Skeletal muscle tissue (tissue), 4 donors: Measurements from ENCODE around the gene CUL9. TPM values are rescaled to one million over a fixed set of nuclear protein-coding genes. Genes with fewer than 3 reads are reported as not detected.

Experiments
- H3K27ac ChIP-seq: one replicate; pipeline ENCODE4 v1.7.0; 2013; ENCODE audit warnings: mild to moderate bottlenecking, low read depth, low read length, inconsistent platforms
- H3K27me3 ChIP-seq, 3 donors: one replicate each; pipeline ENCODE4 v1.7.0; 2013; ENCODE audit warnings: low read length in 3 of 3; ENCODE audit not compliant: control insufficient read depth in 3 of 3, insufficient read depth in 3 of 3
- H3K36me3 ChIP-seq, 3 donors: one replicate each; pipeline ENCODE4 v1.7.0; 2013; ENCODE audit warnings: low read length in 3 of 3; ENCODE audit not compliant: control insufficient read depth in 3 of 3, insufficient read depth in 3 of 3
- H3K4me1 ChIP-seq, 3 donors: one replicate each; pipeline ENCODE4 v1.7.0; 2013; ENCODE audit warnings: low read length in 3 of 3, mild to moderate bottlenecking in 3 of 3; ENCODE audit not compliant: control insufficient read depth in 3 of 3, insufficient read depth in 3 of 3
- H3K4me3 ChIP-seq, 3 donors: one replicate each; pipeline ENCODE4 v1.7.0; 2013; ENCODE audit warnings: low read length in 3 of 3
- H3K9ac ChIP-seq, 3 donors: one replicate each; pipeline ENCODE4 v1.7.0; 2013; ENCODE audit warnings: low read length in 3 of 3, mild to moderate bottlenecking in 3 of 3, moderate library complexity in 2 of 3, low read depth in 1 of 3
- H3K9me3 ChIP-seq, 3 donors: one replicate each; pipeline ENCODE4 v1.7.0; 2013; ENCODE audit warnings: low read length in 3 of 3; ENCODE audit not compliant: control insufficient read depth in 3 of 3
- total RNA-seq: library from RNA; depleted of rRNA; stranded (reverse); fragments of >200 nt; gene quantifications from one replicate; pipeline ENCODE4 v1.2.3, GENCODE V29; 2014
- donor health status: Osteomylitis.

The CUL9 gene
- total RNA-seq, 1 donor from 2014 or later, result 11.0 TPM

- Histone ChIP-seq H3K9ac (peak overlapping the region in 1 of 3 donors; percentile 28), H3K36me3 (peaks cover 43 to 46% (median 45%) of the 10 kb centered on the region in 3 donors), H3K27ac (no peak overlapping the region), H3K9me3 (no peaks in the 10 kb centered on the region), H3K27me3 (no peaks in the 10 kb centered on the region), H3K4me1 (peaks cover 21 to 31% (median 27%) of the 10 kb centered on the region in 3 donors), H3K4me3 (no peak overlapping the region)
These were observed 1.0 kb upstream of the CUL9 start for GRCh38 chr6:43180985-43181384.

GRCh38 chr6:43181621-43181941, 415 bp upstream of the CUL9 start:
- Histone ChIP-seq H3K4me1 (peaks cover 16 to 26% (median 22%) of the 10 kb centered on the region in 3 donors), H3K27ac (peak overlapping the region; percentile 57), H3K36me3 (peaks cover 42 to 46% (median 44%) of the 10 kb centered on the region in 3 donors), H3K9me3 (no peaks in the 10 kb centered on the region), H3K27me3 (no peaks in the 10 kb centered on the region), H3K9ac (peak overlapping the region; percentile 85 to 87 (median 86)), H3K4me3 (peak overlapping the region; percentile 77 to 95 (median 93))

GRCh38 chr6:43183441-43183840, 1.4 kb downstream of the CUL9 start:
- Histone ChIP-seq H3K27ac (no peak overlapping the region), H3K27me3 (no peaks in the 10 kb centered on the region), H3K9ac (peak overlapping the region in 2 of 3 donors; percentile 42 to 87), H3K9me3 (no peaks in the 10 kb centered on the region), H3K4me1 (peaks cover 16 to 26% (median 22%) of the 10 kb centered on the region in 3 donors), H3K4me3 (peak overlapping the region in 2 of 3 donors; percentile 93 to 95), H3K36me3 (peaks cover 48 to 54% (median 49%) of the 10 kb centered on the region in 3 donors)

GRCh38 chr6:43184268-43184985, 2.4 kb downstream of the CUL9 start:
- Histone ChIP-seq H3K27me3 (no peaks in the 10 kb centered on the region), H3K4me1 (peaks cover 16 to 26% (median 22%) of the 10 kb centered on the region in 3 donors), H3K36me3 (peaks cover 41 to 47% (median 43%) of the 10 kb centered on the region in 3 donors), H3K27ac (no peak overlapping the region), H3K9ac (no peak overlapping the region), H3K4me3 (no peak overlapping the region), H3K9me3 (no peaks in the 10 kb centered on the region)

GRCh38 chr6:43185391-43185985, 3.5 kb downstream of the CUL9 start:
- Histone ChIP-seq H3K9ac (peak overlapping the region in 2 of 3 donors; percentile 10 to 11), H3K27me3 (no peaks in the 10 kb centered on the region), H3K4me3 (no peak overlapping the region), H3K4me1 (peaks cover 16 to 26% (median 22%) of the 10 kb centered on the region in 3 donors), H3K36me3 (peaks cover 36 to 44% (median 41%) of the 10 kb centered on the region in 3 donors), H3K27ac (no peak overlapping the region), H3K9me3 (no peaks in the 10 kb centered on the region)

GRCh38 chr6:43186019-43186418, 4.0 kb downstream of the CUL9 start:
- Histone ChIP-seq H3K4me3 (no peak overlapping the region), H3K36me3 (peaks cover 34 to 43% (median 41%) of the 10 kb centered on the region in 3 donors), H3K27ac (no peak overlapping the region), H3K9me3 (no peaks in the 10 kb centered on the region), H3K9ac (peak overlapping the region in 1 of 3 donors; percentile 10), H3K4me1 (peaks cover 16 to 26% (median 22%) of the 10 kb centered on the region in 3 donors), H3K27me3 (no peaks in the 10 kb centered on the region)

- Histone ChIP-seq H3K27me3 (no peaks in the 10 kb centered on the region), H3K36me3 (peaks cover 34 to 44% (median 41%) of the 10 kb centered on the region in 3 donors), H3K4me1 (peaks cover 14 to 22% (median 19%) of the 10 kb centered on the region in 3 donors), H3K27ac (no peak overlapping the region), H3K4me3 (no peak overlapping the region), H3K9me3 (no peaks in the 10 kb centered on the region), H3K9ac (no peak overlapping the region)
These were observed 4.7 kb downstream of the CUL9 start for GRCh38 chr6:43186706-43187105.

GRCh38 chr6:43187821-43188220, 5.8 kb downstream of the CUL9 start:
- Histone ChIP-seq H3K27me3 (no peaks in the 10 kb centered on the region), H3K36me3 (peaks cover 35 to 49% (median 43%) of the 10 kb centered on the region in 3 donors), H3K4me3 (no peak overlapping the region), H3K27ac (no peak overlapping the region), H3K9ac (no peak overlapping the region), H3K9me3 (no peaks in the 10 kb centered on the region), H3K4me1 (peaks cover 8 to 14% (median 11%) of the 10 kb centered on the region in 3 donors)

GRCh38 chr6:43188426-43188825, 6.4 kb downstream of the CUL9 start:
- no peak overlapping the region for H3K27ac ChIP-seq
- H3K27me3 ChIP-seq, result no peaks in the 10 kb centered on the region
- peaks cover 39 to 55% (median 47%) of the 10 kb centered on the region in 3 donors for H3K36me3 ChIP-seq
- no peak overlapping the region for H3K4me3 ChIP-seq
- no peak overlapping the region for H3K9ac ChIP-seq
- no peaks in the 10 kb centered on the region for H3K9me3 ChIP-seq
- peaks cover 2 to 8% (median 6%) of the 10 kb centered on the region in 3 donors for H3K4me1 ChIP-seq

GRCh38 chr6:43189776-43190304, 7.8 kb downstream of the CUL9 start:
- Histone ChIP-seq H3K9me3 (no peaks in the 10 kb centered on the region), H3K27ac (no peak overlapping the region), H3K4me1 (no peaks in the 10 kb centered on the region), H3K9ac (no peak overlapping the region), H3K27me3 (no peaks in the 10 kb centered on the region), H3K4me3 (no peak overlapping the region), H3K36me3 (peaks cover 35 to 55% (median 48%) of the 10 kb centered on the region in 3 donors)
